GM21515 (cell line): ENCODE data around the gene ZBTB7C.

ENCODE experiments used
- ATAC-seq: cut with Tn5 transposase; IDR thresholded peaks from one replicate; pipeline ENCODE4 v1.9.1; 2021; ENCODE audit not compliant: unreplicated experiment

The ZBTB7C gene

DNA sequence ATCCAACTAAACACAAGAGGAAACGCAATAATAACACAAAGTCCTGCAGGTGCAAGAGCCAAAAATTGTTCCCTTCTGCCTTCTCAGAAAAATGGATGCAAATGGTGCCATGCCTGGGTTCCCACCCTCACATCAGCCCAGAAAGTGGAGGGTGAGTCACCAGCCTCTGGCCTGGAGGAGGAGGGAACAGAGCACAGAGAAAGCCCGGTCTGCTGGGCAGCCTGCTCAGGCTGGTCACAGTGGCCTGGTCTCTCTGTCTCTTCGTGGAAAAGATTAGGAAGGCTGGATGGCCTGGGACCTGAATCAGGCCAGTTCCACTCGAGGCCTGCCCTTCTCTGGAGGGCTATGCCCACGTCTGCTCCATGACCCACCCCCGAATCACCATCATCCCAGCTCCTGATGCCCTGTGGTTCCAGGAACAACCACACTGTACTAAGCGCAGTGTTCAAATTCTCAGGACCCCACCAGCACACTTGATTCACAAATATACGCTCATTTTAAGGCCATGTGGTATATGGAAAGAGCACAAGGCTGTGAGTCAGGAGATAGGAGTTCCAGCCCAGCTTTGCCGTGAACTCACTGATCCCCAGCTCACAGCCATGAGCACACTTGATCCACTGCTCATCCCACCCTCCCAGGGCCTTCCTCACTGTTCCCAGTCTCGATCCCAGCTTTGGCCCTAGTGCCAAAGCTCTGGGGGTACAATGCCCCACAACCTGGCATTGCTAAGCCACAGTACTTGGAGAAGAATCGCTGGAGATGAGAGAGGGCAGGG, 82.1 kb downstream of the ZBTB7C start:
- no peak for ATAC-seq

DNA sequence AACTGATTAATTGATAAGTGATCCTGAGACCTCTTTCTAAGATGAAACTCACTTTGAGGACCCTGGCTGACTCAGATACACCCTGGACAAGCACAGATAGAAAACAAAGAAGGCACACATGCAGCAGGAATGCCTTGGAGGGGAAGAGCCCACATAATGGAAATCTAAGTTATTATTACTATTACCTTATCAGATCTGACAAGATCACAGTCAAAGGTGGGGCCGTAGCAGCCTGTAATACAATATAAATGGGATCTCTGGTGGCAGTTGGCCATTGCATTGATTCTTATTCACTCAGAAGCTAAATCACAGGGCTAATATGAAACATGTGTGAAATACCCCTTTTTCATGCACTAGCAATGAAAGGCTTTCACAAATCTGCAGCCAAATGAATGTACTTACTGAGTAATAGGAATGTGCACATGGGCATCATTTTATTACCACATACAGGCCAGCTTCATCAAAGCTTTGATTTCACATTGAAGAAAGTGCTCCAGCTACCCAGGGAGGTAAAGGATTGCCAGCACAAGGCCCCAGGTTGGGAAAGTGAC, 84.0 kb downstream of the ZBTB7C start:
- no peak for ATAC-seq

DNA sequence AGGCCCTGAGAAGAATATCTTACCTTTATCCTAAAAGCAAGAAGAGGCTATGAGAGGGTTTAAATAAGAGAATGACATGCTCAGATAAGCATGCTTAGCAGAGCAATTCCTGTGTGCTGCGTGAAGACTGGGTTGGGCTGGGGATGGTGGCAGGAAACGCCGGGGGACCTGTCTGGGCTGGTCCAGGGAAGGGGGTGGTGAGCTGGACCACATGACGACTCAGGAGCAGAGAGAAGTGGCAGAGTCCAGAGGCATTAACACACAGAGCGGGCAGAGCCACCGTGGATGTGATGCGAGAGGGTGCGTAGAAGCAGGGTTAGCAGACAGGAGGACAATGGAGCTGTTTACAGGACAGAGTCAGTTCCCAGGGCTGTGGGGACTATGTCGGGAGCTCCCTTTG, 84.5 kb downstream of the ZBTB7C start:
- no peak for ATAC-seq

GRCh38 chr18:48323151-48323550, 86.0 kb downstream of the ZBTB7C start:
- ATAC-seq, result no peak

DNA sequence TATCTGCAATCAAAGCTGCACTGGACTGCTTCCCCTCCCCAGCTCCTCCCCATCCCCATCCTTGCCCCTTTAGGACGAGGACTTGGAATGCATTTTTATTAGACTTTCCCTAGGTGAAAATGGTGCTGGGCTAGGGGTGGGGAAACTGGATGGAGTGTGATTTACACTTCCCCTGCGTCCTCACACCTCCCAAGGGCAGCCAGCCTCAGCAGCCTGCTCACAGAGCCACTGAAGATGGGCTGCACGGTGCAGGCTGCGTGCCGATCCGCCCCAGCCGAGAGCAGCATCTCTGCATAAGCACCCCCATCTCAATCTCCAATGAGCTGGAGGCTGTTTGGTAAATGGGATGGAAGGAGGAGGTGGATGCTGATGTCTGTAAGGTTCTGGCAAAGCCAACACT, 87.6 kb downstream of the ZBTB7C start:
- ATAC-seq, result no peak

DNA sequence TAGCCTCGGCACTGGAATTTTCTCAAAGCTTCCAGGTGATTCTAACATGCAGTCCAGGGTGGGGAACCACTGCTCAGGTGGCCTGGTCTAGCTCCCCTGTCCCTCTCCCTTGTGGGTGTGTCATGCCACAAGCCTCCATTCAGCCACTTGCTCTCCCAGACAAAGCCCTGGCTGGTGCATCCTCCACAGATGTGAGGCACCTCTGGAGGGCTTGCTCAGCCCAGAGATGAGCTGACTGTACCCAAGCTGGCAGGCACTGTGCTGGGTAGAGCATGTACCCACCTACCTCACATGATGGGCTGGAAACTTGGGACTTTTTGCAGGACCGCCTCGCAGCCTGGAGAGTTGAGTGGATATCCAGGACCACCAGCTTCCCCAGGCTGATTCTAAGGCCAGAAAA, 88.1 kb downstream of the ZBTB7C start:
- no peak for ATAC-seq

- ATAC-seq, result no peak
Measured at GRCh38 chr18:48320639-48320945, 88.6 kb downstream of the ZBTB7C start.

GRCh38 chr18:48319801-48320638, 89.2 kb downstream of the ZBTB7C start:
- ATAC-seq, result no peak

DNA sequence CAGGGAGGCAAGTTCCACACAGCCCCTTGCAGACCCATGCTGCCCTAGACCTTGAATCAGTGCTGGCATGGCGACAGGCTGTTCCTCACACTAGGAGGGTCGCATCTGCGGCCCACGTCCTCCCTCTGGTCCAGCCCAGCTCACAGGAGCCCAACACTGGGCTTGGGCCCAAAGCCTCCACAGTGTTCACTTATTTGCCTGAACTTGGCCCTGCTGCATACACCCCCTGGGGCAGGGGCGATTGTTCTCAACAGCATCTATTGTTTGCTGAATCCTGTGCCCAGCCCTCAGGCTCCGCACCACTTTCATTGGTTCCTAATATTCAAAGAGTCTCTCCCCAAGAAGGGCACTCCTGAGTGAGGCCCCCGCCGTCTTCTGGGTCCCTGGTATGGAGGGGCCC, 90.7 kb downstream of the ZBTB7C start:
- ATAC-seq, result no peak

GRCh38 chr18:48317781-48318381, 91.3 kb downstream of the ZBTB7C start:
- no peak for ATAC-seq

DNA sequence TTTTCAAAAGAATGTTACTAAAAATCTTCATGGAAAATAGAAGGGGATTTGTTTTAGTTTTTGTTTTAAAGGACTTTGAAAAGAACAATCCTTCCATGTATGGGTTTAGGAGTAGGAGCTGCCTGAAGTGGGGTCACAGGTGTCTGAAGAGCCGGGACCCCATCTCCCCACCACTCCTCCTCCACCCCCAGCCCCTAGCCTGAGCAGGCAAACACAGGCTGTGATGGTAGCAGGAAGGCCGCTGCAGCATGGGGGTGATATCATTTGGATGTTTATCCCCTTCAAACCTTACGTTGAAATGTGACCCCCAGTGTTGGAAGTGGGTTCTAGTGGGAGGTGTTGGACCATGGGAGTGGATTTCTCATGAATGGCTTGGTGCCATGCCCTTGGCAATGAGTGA, 93.0 kb downstream of the ZBTB7C start:
- ATAC-seq, result no peak

DNA sequence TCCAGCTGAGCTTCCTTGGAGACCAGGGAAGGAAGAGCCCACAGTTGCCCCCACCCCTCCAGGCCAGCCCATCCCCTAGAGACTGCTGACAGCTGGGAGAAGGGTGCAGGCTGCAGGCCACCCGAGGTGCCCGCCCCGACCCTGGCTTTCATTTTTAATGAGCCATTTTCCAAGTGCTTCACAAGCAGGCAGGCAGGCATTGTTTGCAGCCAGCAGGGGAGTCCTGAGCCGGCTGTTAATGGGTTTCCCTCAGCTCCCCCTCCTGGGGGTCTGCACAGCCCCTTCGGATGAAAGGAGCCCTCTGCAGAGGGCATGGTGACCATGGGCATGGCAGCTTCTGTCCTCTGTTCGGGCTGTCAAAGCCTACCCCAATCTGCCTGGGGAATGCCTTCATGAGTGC, 94.5 kb downstream of the ZBTB7C start:
- ATAC-seq, result no peak

DNA sequence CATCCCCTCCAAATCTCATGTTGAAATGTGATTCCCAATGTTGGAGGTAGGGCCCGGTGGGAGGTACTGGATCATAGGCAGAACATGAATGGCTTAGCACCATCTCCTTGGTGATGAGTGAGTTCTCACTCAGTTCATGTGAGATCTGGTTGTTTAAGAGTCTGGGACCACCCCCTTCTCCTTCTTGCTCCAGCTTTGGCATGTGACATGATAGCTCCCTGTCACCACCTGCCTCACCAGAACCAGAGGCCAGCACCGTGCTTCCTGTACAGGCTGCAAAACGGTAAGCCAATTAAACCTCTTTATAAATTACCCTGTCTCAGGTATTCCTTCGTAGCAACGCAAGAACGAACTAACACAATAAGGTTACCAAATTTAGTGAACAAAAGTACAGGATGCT, 95.4 kb downstream of the ZBTB7C start:
- ATAC-seq, result no peak

DNA sequence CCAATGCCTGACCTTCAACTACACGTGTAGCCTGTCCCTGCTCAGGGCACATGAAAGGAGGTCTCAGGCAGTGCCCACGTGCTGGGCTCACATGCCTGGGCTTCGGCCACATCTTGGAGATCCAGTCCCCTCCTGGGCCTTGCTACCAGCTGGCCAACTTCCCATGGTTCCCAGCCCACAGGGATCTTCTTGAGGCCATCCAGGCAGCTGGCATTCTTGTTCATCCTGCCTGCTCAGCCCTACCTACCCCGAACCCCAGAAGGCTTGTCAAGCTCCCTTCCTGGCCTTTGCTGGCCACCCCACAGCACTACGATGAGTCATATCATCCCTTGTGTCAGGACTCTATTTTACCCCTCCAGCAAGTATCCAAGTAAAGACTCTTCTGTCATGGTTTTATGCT, 97.1 kb downstream of the ZBTB7C start:
- ATAC-seq, result no peak

GRCh38 chr18:48310999-48311398, 98.2 kb downstream of the ZBTB7C start:
- no peak for ATAC-seq

DNA sequence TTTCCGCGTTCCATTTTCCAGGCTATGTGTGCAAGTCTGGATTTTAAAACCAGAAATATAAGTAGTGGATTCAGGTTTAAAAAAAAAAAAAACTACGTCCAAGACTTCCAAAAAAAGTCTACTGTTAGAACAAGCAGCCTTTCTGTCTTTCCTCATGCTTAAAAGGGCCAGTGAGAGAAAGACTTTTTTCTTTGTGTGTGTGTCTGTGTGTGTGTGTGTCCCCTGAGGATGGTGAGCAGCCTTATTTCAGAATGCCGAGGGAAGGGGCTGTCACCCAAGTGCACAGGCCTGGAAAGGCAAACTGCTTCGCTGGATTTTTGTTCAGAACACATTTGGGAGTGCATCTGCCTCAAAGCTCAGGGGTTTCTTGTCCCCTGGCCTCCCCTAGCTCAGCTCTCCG, 98.8 kb downstream of the ZBTB7C start:
- ATAC-seq, result no peak

GRCh38 chr18:48308755-48309575, 100.2 kb downstream of the ZBTB7C start:
- ATAC-seq, result no peak

DNA sequence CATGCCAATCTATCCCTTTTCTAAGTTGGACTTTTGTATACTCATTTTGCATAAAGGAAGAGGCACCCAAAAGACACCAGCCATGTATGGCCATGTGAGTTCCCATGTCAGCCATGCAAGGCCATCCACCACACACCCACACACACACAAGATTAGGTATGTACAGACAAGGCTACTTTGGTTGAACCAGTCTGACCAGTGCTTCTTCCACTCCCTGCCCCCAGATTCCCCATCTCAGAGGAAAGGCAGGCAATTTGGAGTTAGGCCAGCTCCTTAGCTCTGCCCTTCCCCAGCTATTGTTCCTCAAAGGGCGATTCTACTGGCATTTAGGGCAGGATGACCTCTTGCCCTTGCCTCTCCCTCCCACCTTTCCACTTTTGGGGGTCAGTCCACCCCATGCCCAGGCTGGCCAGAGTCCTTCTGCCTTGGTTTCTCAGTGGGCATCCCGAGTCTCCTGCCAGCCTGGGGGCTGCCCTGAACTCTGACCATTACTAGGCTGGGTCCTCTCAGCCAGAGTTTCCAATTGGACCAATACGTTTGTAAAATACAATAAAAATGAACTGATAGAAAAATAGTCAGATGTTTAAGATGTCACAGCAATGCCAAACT, 101.1 kb downstream of the ZBTB7C start:
- ATAC-seq, result no peak

- no peak for ATAC-seq
Measured at GRCh38 chr18:48306838-48307237, 102.3 kb downstream of the ZBTB7C start.

GRCh38 chr18:48304906-48305693, 104.1 kb downstream of the ZBTB7C start:
- no peak for ATAC-seq
